Measurements from ENCODE around the gene DCLK3.

DCLK3 gene

DNA sequence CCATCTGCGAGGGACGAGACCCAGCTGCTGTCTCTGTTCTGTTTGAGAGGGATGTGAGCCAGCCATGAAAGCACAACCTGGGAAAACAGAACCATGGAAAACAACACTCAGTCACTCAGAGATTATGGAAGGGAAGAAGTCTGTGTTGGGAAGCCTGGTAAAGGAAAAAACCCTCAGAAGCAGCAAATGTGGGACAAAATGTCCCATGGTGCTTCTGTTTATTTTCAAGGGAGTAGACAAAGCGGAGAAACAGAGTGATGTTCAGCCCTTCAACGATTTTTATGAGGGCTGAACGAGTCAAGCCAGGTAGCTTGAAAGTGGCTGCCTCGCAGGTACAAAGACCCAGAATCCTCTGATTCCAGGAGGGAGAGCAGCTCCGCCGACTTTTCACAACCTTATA is 59.3 kb downstream of the DCLK3 start:
- no peak for DNase-seq

DNA sequence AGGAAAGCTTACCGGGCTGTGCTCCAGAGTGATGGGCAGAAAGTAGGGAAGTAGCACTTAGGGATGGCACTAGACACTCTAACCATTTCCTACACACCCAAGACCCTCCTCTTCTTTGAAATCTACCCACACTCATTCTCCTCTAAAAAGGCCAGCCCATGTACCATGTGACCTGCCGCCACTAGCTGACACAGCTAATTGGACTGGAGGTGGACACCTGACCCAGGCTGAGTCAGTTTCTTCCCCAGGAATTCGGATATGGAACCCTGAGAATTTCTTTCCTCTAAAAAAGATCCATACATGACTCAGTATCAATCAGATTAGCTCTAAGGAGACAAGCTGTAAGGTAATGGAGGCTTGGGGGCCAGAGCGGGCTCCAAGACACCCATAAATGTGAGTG is 60.1 kb downstream of the DCLK3 start:
- DNase-seq = no peak

DNA sequence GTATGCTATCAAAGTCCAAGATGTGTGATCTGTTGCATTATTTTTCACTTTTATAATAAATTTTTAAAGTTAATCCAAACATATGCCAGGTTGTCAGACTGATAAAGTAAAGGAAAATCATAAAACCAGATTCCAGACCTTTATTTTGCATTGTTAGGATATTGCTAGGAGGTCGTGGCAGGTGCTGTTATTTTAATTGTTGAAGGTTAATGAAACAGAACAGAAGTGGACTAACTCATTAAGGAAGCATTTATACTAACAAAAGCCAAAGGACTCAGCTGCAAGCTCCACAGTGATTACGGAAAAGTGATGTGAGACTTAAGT is 63.1 kb downstream of the DCLK3 start:
- peak; percentile 3 for DNase-seq

- peak; percentile 41 for DNase-seq
Observed at GRCh38 chr3:36700537-36701248, 63.7 kb downstream of the DCLK3 start.

DNA sequence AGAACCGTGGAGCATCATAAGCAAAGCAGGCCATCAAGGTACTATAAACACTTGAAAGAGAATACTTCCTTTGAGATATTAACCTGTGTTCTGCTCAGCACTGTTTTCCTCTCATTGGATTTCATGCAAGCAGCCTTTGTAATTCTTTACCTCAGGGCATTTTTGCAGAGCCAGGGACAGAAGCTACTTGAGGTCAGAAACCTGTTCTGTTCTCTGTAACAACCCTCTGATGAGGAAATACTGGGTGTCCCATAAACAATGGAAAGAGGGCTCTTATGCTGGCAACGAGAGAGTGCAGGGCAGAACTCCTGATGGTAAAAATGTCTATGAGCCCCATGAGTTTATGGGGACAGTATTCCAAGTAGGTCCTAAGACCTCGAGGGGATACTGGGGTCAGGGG is 66.0 kb downstream of the DCLK3 start:
- no peak for DNase-seq

DNA sequence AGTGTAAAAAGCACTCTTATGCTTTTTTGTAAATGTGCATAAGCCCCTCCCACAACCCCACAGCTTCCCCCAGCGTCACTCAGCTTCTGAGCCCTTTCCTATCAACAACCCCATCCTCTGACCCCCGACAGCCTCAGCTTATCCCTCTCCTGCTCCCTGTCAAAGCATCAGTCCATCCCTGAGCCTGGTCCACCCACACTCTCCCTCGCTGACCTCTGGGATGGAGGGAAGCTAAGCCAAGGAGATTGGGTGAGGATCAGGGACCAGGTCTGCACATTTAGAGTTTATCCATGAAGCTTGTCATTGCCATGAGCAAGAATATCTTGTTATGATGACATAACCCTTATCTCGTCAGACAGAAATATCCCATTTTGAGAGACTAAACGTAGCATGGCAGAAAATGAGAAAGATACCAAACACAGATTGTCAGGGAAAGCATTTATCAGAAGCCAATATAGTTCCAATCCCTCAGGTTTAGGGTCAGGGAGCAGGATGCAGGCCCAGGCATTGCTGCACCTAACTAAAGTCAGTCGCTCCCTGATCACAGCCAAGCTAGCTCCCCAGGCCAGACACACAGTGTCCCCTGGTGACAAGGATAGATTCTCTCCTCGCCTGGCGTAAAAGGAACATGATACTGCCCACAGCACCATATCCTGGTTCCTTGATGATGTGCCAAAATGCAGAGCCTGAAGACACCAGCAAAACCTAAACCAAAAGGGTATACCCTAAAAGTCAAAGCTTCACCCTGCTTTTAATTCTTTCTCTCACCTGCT is 66.9 kb downstream of the DCLK3 start:
- no peak for DNase-seq

- DNase-seq = no peak
Observed at GRCh38 chr3:36696799-36697198, 67.6 kb downstream of the DCLK3 start.

GRCh38 chr3:36695769-36696137 is 68.6 kb downstream of the DCLK3 start:
- no peak for DNase-seq

DNA sequence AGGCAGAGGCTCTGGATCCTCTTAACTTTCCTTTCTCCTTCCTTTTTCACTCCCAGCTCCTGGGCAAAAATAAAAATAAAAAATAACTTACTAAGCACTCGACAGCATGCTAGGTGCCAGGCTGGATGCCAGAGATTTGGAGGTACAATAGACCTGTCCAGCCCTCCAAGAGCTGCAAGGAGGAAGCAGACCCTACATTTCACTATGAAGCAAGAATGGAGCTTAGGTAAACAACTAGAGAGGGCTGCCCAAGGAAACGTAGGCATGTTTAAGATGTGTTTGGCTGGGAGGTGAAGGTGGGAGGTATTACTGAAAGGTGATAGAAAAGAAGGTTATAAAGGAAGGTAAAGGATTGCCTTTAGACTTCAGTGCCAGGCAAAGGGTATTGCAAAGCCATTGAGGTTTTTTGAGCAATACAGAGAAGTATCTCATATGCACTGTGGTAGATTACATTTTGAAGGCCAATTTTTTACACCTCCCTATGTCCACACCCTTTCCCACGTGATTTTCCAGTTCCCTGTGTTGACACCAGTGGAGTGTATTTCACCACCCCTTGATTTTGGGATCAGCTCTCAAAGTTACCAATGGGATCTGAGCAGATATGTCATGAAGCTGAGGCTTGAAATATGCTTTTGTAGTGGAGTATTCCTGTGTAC is 69.1 kb downstream of the DCLK3 start:
- DNase-seq = no peak

GRCh38 chr3:36693670-36694069 is 70.7 kb downstream of the DCLK3 start:
- no peak for DNase-seq

- DNase-seq = no peak
Observed at GRCh38 chr3:36689560-36689959, 74.8 kb downstream of the DCLK3 start.

- no peak for DNase-seq
Observed at GRCh38 chr3:36688815-36689214, 75.5 kb downstream of the DCLK3 start.

DNA sequence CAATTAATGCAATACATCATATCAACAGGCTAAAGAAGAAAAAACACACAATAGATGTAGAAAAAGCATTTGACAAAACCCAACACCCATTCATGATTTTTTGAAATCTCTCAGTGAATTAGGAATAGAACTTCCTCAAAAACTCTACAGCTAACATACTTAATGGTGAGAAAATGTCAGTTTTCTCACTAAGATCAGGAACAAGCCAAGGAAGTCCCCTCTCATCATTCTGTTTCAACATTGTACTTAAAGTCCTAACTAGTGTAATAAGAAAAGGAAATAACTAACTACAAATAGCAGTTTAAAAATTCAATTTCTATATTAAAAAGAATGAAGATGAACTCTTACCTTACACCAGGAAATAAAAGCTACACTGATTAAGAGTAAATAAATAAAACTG is 77.8 kb downstream of the DCLK3 start:
- no peak for DNase-seq

- DNase-seq = no peak
Observed at GRCh38 chr3:36681867-36682266, 82.5 kb downstream of the DCLK3 start.

DNA sequence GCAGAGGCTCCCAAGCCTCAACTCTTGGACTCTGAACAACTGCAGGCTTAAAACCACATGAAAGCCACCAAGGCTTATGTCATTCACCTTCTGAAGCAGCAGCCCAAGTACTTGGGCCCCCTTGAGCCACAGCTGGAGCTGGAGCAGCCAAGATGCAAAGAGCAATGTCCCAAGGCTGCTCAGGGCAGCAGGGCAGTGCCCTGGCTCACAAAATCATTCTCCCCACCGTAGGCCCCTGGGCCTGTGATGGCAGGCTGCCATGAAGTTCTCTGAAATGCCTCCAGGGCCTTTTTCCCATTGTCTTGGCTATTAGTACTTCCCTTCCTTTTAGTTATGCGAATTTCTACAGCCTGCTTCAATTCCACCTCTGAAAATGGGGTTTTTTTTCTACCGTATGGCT is 83.4 kb downstream of the DCLK3 start:
- no peak for DNase-seq

- DNase-seq = no peak
Observed at GRCh38 chr3:36679384-36680200, 84.8 kb downstream of the DCLK3 start.

DNA sequence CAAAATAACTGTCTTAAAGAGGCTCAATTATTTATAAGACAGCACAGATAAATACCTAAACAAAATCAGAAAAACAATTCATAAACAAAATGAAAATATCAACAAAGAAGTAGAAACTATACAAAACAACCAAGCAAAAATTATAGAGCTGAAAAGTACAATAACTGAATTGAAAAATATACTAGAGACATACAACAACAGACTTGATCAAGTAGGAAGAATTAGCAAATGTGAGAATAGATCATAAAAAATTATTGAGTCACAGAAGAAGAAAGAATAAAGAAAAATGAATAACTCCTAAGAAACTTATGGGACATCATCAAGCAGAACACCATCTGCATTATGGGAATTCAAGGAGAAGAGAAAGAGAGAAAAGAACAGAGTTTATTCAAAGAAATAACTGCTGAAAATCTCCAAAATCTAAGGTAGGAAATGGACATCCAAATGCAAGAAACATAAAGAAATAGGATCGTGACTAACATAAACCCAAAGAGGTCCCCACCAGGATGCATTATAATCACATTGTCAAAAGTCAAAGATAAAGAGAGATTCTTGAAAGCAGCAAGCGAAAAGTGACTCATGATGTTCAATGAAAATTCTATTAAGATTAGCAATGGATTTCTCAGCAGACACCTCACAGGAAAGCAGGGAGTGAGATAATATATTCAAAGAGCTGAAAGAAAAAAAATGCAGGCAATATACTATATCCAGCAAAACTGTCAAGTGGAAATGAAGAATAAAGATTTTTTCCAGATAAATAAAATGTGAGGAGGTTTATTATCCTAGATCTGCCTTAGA is 85.9 kb downstream of the DCLK3 start:
- no peak for DNase-seq

GRCh38 chr3:36677331-36678007 is 86.9 kb downstream of the DCLK3 start:
- DNase-seq = no peak

- no peak for DNase-seq
Observed at GRCh38 chr3:36674816-36675215, 89.5 kb downstream of the DCLK3 start.

DNA sequence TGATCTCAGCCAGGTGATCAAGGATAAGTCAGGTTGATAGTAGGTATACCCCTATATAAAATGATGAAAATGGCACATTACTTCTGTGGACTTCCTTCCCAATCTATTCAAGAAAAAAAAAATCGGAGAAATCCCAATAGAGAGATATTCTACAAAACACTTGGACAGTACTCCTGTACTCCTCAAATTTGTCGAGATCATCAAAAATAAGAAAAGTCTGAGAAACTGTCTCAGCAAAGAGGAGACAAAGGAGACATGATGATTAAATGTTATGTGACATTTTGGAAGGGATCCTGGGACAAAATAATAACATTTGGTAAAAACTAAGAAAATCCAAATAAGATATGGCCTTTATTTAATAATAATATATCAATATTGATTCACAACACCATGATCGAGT is 94.6 kb downstream of the DCLK3 start:
- DNase-seq = no peak

GRCh38 chr3:36666166-36666565 is 98.2 kb downstream of the DCLK3 start:
- no peak for DNase-seq

Data from NCI-H1436 (cell line).